ENCODE data around the gene REXO5. TPM values are rescaled to one million over a fixed set of nuclear protein-coding genes. Genes with fewer than 3 reads are reported as not detected.
A peak's percentile ranks its signal among the peaks of the same experiment; 100 is the strongest.
"Not testable (repeated sequence)": the region's sequence is repeated elsewhere in the genome, so short reads cannot be mapped to it uniquely, and the experiment has no call there.

REXO5 gene
- total RNA-seq, 2 donors from 2014 or later, result 1.0 to 2.2 TPM

GRCh38 chr16:20839504-20839903 lies 33.2 kb downstream of the REXO5 start:
- DNase-seq (ENCODE audit: low spot score), result no peak
- intact Hi-C loops (cut with DNase I), result no loop called here

- intact Hi-C loops (cut with DNase I), result no loop called here
- no peak for DNase-seq (ENCODE audit: low spot score)
Observed at GRCh38 chr16:20844054-20844453, 37.7 kb downstream of the REXO5 start.

- DNase-seq (ENCODE audit: low spot score), result no peak
- intact Hi-C loops (cut with DNase I), result no loop called here
Observed at GRCh38 chr16:20844588-20844987, 38.3 kb downstream of the REXO5 start.

- intact Hi-C loops (cut with DNase I), result loop anchor here (5.0 kb wide), 1 partner anchor 236 kb away; no protein-coding TSS in a partner anchor
- no peak for DNase-seq (ENCODE audit: low spot score)
Observed at GRCh38 chr16:20846030-20846429, 39.7 kb downstream of the REXO5 start.

- intact Hi-C loops (cut with DNase I), result loop anchor here (5.0 kb wide), 1 partner anchor 236 kb away; no protein-coding TSS in a partner anchor
- DNase-seq (ENCODE audit: low spot score), result no peak
Observed at GRCh38 chr16:20846551-20846950, 40.2 kb downstream of the REXO5 start.

GRCh38 chr16:20847550-20847949 lies 41.2 kb downstream of the REXO5 start:
- intact Hi-C loops (cut with DNase I), result loop anchor here (5.0 kb wide), 1 partner anchor 235 kb away; no protein-coding TSS in a partner anchor
- DNase-seq (ENCODE audit: low spot score), result no peak

- peak; percentile 89 for DNase-seq (ENCODE audit: low spot score)
- intact Hi-C loops (cut with DNase I), result loop anchor here (5.0 to 10.0 kb wide), 3 partner anchors 63 to 233 kb away; no protein-coding TSS in a partner anchor
Observed at GRCh38 chr16:20849589-20850390, 43.5 kb downstream of the REXO5 start.

- intact Hi-C loops (cut with DNase I), result loop anchor here (5.0 to 10.0 kb wide), 2 partner anchors 61 to 64 kb away; no protein-coding TSS in a partner anchor
- DNase-seq (ENCODE audit: low spot score), result no peak
Observed at GRCh38 chr16:20850981-20851380, 44.7 kb downstream of the REXO5 start.

GRCh38 chr16:20851601-20852000 lies 45.3 kb downstream of the REXO5 start:
- intact Hi-C loops (cut with DNase I), result loop anchor here (5.0 to 10.0 kb wide), 2 partner anchors 61 to 63 kb away; no protein-coding TSS in a partner anchor
- peak; percentile 92 for DNase-seq (ENCODE audit: low spot score)

GRCh38 chr16:20853143-20853542 lies 46.8 kb downstream of the REXO5 start:
- DNase-seq (ENCODE audit: low spot score), result no peak
- intact Hi-C loops (cut with DNase I), result loop anchor here (5.0 to 10.0 kb wide), 2 partner anchors 59 to 62 kb away; no protein-coding TSS in a partner anchor

GRCh38 chr16:20853981-20854620 lies 47.8 kb downstream of the REXO5 start:
- DNase-seq (ENCODE audit: low spot score), result no peak
- intact Hi-C loops (cut with DNase I), result loop anchor here (5.0 to 10.0 kb wide), 2 partner anchors 58 to 61 kb away; no protein-coding TSS in a partner anchor

- no peak for DNase-seq (ENCODE audit: low spot score)
- intact Hi-C loops (cut with DNase I), result loop anchor here (5.0 to 10.0 kb wide), 2 partner anchors 57 to 60 kb away; no protein-coding TSS in a partner anchor
Observed at GRCh38 chr16:20854963-20855362, 48.6 kb downstream of the REXO5 start.

- DNase-seq (ENCODE audit: low spot score), result no peak
- intact Hi-C loops (cut with DNase I), result loop anchor here in 1 of 2 donors (10.0 kb wide), 1 partner anchor 58 kb away; no protein-coding TSS in a partner anchor
Observed at GRCh38 chr16:20857281-20857680, 51.0 kb downstream of the REXO5 start.

- DNase-seq (ENCODE audit: low spot score), result no peak
- intact Hi-C loops (cut with DNase I), result loop anchor here in 1 of 2 donors (10.0 kb wide), 1 partner anchor 56 kb away; no protein-coding TSS in a partner anchor
Observed at GRCh38 chr16:20859229-20859628, 52.9 kb downstream of the REXO5 start.

GRCh38 chr16:20859699-20860098 lies 53.4 kb downstream of the REXO5 start:
- intact Hi-C loops (cut with DNase I), result loop anchor here in 1 of 2 donors (10.0 kb wide), 1 partner anchor 55 kb away; no protein-coding TSS in a partner anchor
- DNase-seq (ENCODE audit: low spot score), result no peak

GRCh38 chr16:20860361-20860760 lies 54.0 kb downstream of the REXO5 start:
- no peak for DNase-seq (ENCODE audit: low spot score)
- intact Hi-C loops (cut with DNase I), result no loop called here

GRCh38 chr16:20860995-20861394 lies 54.7 kb downstream of the REXO5 start:
- intact Hi-C loops (cut with DNase I), result not testable (repeated sequence)

GRCh38 chr16:20862162-20862960 lies 56.0 kb downstream of the REXO5 start:
- intact Hi-C loops (cut with DNase I), result no loop called here
- DNase-seq (ENCODE audit: low spot score), result no peak

More at GRCh38 chr16:20860995-20861394, 54.7 kb downstream of the REXO5 start:
- not testable (repeated sequence) for DNase-seq (ENCODE audit: low spot score)

GRCh38 chr16:20864376-20864775 lies 58.0 kb downstream of the REXO5 start:
- DNase-seq (ENCODE audit: low spot score); intact Hi-C loops (cut with DNase I): not testable (repeated sequence)

Measured in posterior vena cava (tissue), 2 donors.